HG02798 (cell line): ENCODE results near the gene H19.

ENCODE experiments used
- ATAC-seq: cut with Tn5 transposase; IDR thresholded peaks from one replicate; pipeline ENCODE4 v1.9.1; 2021; ENCODE audit warnings: mild to moderate bottlenecking; ENCODE audit not compliant: unreplicated experiment, poor library complexity

The H19 gene

GRCh38 chr11:1987024-1987423, 10.6 kb downstream of the H19 start:
- ATAC-seq, result no peak

GRCh38 chr11:1983601-1983961, 14.1 kb downstream of the H19 start:
- ATAC-seq, result no peak

- no peak for ATAC-seq
Observed at GRCh38 chr11:1982873-1983600, 14.6 kb downstream of the H19 start.

GRCh38 chr11:1979607-1980006, 18.0 kb downstream of the H19 start:
- no peak for ATAC-seq

GRCh38 chr11:1978720-1979473, 18.7 kb downstream of the H19 start:
- ATAC-seq, result no peak

- ATAC-seq, result no peak
Observed at GRCh38 chr11:1975185-1975584, 22.5 kb downstream of the H19 start.

- no peak for ATAC-seq
Observed at GRCh38 chr11:1970956-1971355, 26.7 kb downstream of the H19 start.

- no peak for ATAC-seq
Observed at GRCh38 chr11:1969776-1970175, 27.9 kb downstream of the H19 start.

- ATAC-seq, result no peak
Observed at GRCh38 chr11:1969035-1969434, 28.6 kb downstream of the H19 start.

GRCh38 chr11:1968454-1969002, 29.1 kb downstream of the H19 start:
- ATAC-seq, result no peak

- no peak for ATAC-seq
Observed at GRCh38 chr11:1967641-1968225, 29.9 kb downstream of the H19 start.

GRCh38 chr11:1966531-1966930, 31.1 kb downstream of the H19 start:
- no peak for ATAC-seq

GRCh38 chr11:1964955-1965354, 32.7 kb downstream of the H19 start:
- ATAC-seq, result no peak

GRCh38 chr11:1964348-1964747, 33.3 kb downstream of the H19 start:
- ATAC-seq, result no peak

- ATAC-seq, result no peak
Observed at GRCh38 chr11:1963864-1964263, 33.8 kb downstream of the H19 start.

GRCh38 chr11:1959786-1960185, 37.9 kb downstream of the H19 start:
- ATAC-seq, result no peak

- ATAC-seq, result no peak
Observed at GRCh38 chr11:1958367-1958766, 39.3 kb downstream of the H19 start.

- ATAC-seq, result no peak
Observed at GRCh38 chr11:1953489-1954266, 44.0 kb downstream of the H19 start.

GRCh38 chr11:1952806-1953482, 44.7 kb downstream of the H19 start:
- ATAC-seq, result no peak

- ATAC-seq, result no peak
Observed at GRCh38 chr11:1949922-1950321, 47.7 kb downstream of the H19 start.
